Mucosa of stomach (tissue), 1 donor: Measurements from ENCODE around the gene PCARE.

Experiments
- H3K27me3 ChIP-seq: one replicate; pipeline ENCODE4 v1.7.0; 2013; ENCODE audit warnings: mild to moderate bottlenecking, low read length; ENCODE audit not compliant: control insufficient read depth, insufficient read depth
- H3K36me3 ChIP-seq: one replicate; pipeline ENCODE4 v1.7.0; 2013; ENCODE audit warnings: low read length; ENCODE audit not compliant: control insufficient read depth, insufficient read depth
- H3K4me1 ChIP-seq: one replicate; pipeline ENCODE4 v1.7.0; 2013; ENCODE audit warnings: mild to moderate bottlenecking, low read length; ENCODE audit not compliant: control insufficient read depth, insufficient read depth
- H3K4me3 ChIP-seq: one replicate; pipeline ENCODE4 v1.7.0; 2013; ENCODE audit warnings: low read length
- H3K9ac ChIP-seq: one replicate; pipeline ENCODE4 v1.7.0; 2013; ENCODE audit warnings: mild to moderate bottlenecking, low read length, moderate library complexity
- H3K9me3 ChIP-seq: one replicate; pipeline ENCODE4 v1.7.0; 2013; ENCODE audit warnings: mild to moderate bottlenecking, low read length, moderate library complexity; ENCODE audit not compliant: control insufficient read depth
- donor health status: Pancreatic carcinoma.

Gene PCARE

GRCh38 chr2:29057006-29057405, 17.3 kb downstream of the PCARE start:
- Histone ChIP-seq H3K4me1 (no peaks in the 10 kb centered on the region), H3K4me3 (no peak overlapping the region), H3K27me3 (peaks cover 6% of the 10 kb centered on the region), H3K36me3 (no peaks in the 10 kb centered on the region), H3K9ac (no peak overlapping the region), H3K9me3 (no peaks in the 10 kb centered on the region)

- H3K4me1 ChIP-seq, result no peaks in the 10 kb centered on the region
- H3K4me3 ChIP-seq, result no peak overlapping the region
- H3K9ac ChIP-seq, result no peak overlapping the region
- no peaks in the 10 kb centered on the region for H3K36me3 ChIP-seq
- H3K27me3 ChIP-seq, result peaks cover 6% of the 10 kb centered on the region
- no peaks in the 10 kb centered on the region for H3K9me3 ChIP-seq
Observed at GRCh38 chr2:29056452-29056851, 17.9 kb downstream of the PCARE start.

- Histone ChIP-seq H3K9ac (no peak overlapping the region), H3K27me3 (peaks cover 5% of the 10 kb centered on the region), H3K9me3 (no peaks in the 10 kb centered on the region), H3K4me3 (no peak overlapping the region), H3K4me1 (no peaks in the 10 kb centered on the region), H3K36me3 (no peaks in the 10 kb centered on the region)
Observed at GRCh38 chr2:29055601-29056000, 18.7 kb downstream of the PCARE start.

- Histone ChIP-seq H3K9ac (no peak overlapping the region), H3K4me3 (no peak overlapping the region), H3K9me3 (no peaks in the 10 kb centered on the region)
Observed at GRCh38 chr2:29054430-29054829, 19.9 kb downstream of the PCARE start.

GRCh38 chr2:29053670-29054400, 20.5 kb downstream of the PCARE start:
- Histone ChIP-seq H3K9ac (no peak overlapping the region), H3K4me1 (no peaks in the 10 kb centered on the region), H3K4me3 (no peak overlapping the region), H3K27me3 (no peaks in the 10 kb centered on the region), H3K36me3 (no peaks in the 10 kb centered on the region), H3K9me3 (no peaks in the 10 kb centered on the region)

More at GRCh38 chr2:29054430-29054829, 19.9 kb downstream of the PCARE start:
- no peaks in the 10 kb centered on the region for H3K4me1 ChIP-seq
- H3K36me3 ChIP-seq, result no peaks in the 10 kb centered on the region
- no peaks in the 10 kb centered on the region for H3K27me3 ChIP-seq

- H3K9me3 ChIP-seq, result no peaks in the 10 kb centered on the region
- no peaks in the 10 kb centered on the region for H3K4me1 ChIP-seq
- H3K9ac ChIP-seq, result no peak overlapping the region
- no peaks in the 10 kb centered on the region for H3K27me3 ChIP-seq
- H3K36me3 ChIP-seq, result no peaks in the 10 kb centered on the region
- no peak overlapping the region for H3K4me3 ChIP-seq
Observed at GRCh38 chr2:29053223-29053622, 21.1 kb downstream of the PCARE start.

- Histone ChIP-seq H3K36me3 (no peaks in the 10 kb centered on the region), H3K9ac (no peak overlapping the region), H3K4me1 (no peaks in the 10 kb centered on the region), H3K4me3 (no peak overlapping the region), H3K27me3 (no peaks in the 10 kb centered on the region), H3K9me3 (no peaks in the 10 kb centered on the region)
Observed at GRCh38 chr2:29052807-29053206, 21.5 kb downstream of the PCARE start.

- H3K36me3 ChIP-seq, result no peaks in the 10 kb centered on the region
- H3K4me1 ChIP-seq, result no peaks in the 10 kb centered on the region
- H3K4me3 ChIP-seq, result no peak overlapping the region
- no peaks in the 10 kb centered on the region for H3K27me3 ChIP-seq
- H3K9ac ChIP-seq, result no peak overlapping the region
- no peaks in the 10 kb centered on the region for H3K9me3 ChIP-seq
Observed at GRCh38 chr2:29051730-29052129, 22.6 kb downstream of the PCARE start.

- H3K9ac ChIP-seq, result no peak overlapping the region
- no peaks in the 10 kb centered on the region for H3K36me3 ChIP-seq
- H3K27me3 ChIP-seq, result no peaks in the 10 kb centered on the region
- H3K9me3 ChIP-seq, result no peaks in the 10 kb centered on the region
- no peaks in the 10 kb centered on the region for H3K4me1 ChIP-seq
- H3K4me3 ChIP-seq, result no peak overlapping the region
Observed at GRCh38 chr2:29050591-29050990, 23.7 kb downstream of the PCARE start.

- H3K36me3 ChIP-seq, result no peaks in the 10 kb centered on the region
- H3K4me3 ChIP-seq, result no peak overlapping the region
- no peaks in the 10 kb centered on the region for H3K9me3 ChIP-seq
- H3K27me3 ChIP-seq, result no peaks in the 10 kb centered on the region
- no peaks in the 10 kb centered on the region for H3K4me1 ChIP-seq
- no peak overlapping the region for H3K9ac ChIP-seq
Observed at GRCh38 chr2:29047083-29047845, 27.1 kb downstream of the PCARE start.

GRCh38 chr2:29046321-29046720, 28.0 kb downstream of the PCARE start:
- Histone ChIP-seq H3K9ac (no peak overlapping the region), H3K4me3 (no peak overlapping the region), H3K9me3 (no peaks in the 10 kb centered on the region), H3K36me3 (no peaks in the 10 kb centered on the region), H3K4me1 (no peaks in the 10 kb centered on the region), H3K27me3 (no peaks in the 10 kb centered on the region)

GRCh38 chr2:29044459-29044858, 29.9 kb downstream of the PCARE start:
- Histone ChIP-seq H3K4me1 (no peaks in the 10 kb centered on the region), H3K27me3 (no peaks in the 10 kb centered on the region), H3K9ac (no peak overlapping the region), H3K9me3 (no peaks in the 10 kb centered on the region), H3K4me3 (no peak overlapping the region), H3K36me3 (no peaks in the 10 kb centered on the region)
